ENCODE measurements around the gene PCDHB1.
"Not testable (repeated sequence)": the region's sequence is repeated elsewhere in the genome, so short reads cannot be mapped to it uniquely, and the experiment has no call there.

The PCDHB1 gene

DNA sequence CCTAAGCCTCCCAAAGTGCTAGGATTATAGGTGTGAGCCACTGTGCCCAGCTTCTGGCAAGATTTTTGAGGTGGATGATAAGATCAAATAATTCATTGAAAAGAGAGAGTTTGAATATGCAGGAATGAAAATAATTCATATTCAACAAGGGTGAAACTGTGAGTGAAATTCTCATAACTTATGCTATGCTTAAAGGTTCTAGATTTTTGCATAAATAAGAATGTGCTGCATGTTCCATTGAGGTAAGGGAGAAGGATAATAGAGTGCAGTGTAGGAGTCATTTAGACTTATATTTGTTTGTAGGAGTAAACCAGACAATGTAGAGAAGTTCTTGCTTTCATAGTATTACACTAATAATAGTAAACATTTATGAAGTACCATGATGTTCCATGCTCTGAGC lies 31.1 kb downstream of the PCDHB1 start:
- DNase-seq = no peak

GRCh38 chr5:141084487-141084989 lies 33.4 kb downstream of the PCDHB1 start:
- DNase-seq = no peak

- DNase-seq = no peak
Observed at GRCh38 chr5:141094481-141095262, 43.5 kb downstream of the PCDHB1 start, which contains the start of gene PCDHB2. Gene PCDHB2, plus strand, starts transcription at chr5:141094615. Its CDS starts 176 bp downstream, at chr5:141094791.

DNA sequence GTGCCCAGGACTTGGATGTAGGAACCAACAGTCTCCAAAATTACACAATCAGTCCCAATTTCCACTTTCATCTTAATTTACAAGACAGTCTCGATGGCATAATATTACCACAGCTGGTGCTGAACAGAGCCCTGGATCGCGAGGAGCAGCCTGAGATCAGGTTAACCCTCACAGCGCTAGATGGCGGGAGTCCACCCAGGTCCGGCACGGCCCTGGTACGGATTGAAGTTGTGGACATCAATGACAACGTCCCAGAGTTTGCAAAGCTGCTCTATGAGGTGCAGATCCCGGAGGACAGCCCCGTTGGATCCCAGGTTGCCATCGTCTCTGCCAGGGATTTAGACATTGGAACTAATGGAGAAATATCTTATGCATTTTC lies 44.1 kb downstream of the PCDHB1 start:
- DNase-seq = no peak

DNA sequence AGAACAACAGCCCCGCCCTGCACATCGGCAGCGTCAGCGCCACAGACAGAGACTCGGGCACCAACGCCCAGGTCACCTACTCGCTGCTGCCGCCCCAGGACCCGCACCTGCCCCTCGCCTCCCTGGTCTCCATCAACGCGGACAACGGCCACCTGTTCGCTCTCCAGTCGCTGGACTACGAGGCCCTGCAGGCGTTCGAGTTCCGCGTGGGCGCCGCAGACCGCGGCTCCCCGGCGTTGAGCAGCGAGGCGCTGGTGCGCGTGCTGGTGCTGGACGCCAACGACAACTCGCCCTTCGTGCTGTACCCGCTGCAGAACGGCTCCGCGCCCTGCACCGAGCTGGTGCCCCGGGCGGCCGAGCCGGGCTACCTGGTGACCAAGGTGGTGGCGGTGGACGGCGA lies 45.0 kb downstream of the PCDHB1 start:
- not testable (repeated sequence) for DNase-seq

GRCh38 chr5:141096586-141096985 lies 45.4 kb downstream of the PCDHB1 start:
- not testable (repeated sequence) for DNase-seq

DNA sequence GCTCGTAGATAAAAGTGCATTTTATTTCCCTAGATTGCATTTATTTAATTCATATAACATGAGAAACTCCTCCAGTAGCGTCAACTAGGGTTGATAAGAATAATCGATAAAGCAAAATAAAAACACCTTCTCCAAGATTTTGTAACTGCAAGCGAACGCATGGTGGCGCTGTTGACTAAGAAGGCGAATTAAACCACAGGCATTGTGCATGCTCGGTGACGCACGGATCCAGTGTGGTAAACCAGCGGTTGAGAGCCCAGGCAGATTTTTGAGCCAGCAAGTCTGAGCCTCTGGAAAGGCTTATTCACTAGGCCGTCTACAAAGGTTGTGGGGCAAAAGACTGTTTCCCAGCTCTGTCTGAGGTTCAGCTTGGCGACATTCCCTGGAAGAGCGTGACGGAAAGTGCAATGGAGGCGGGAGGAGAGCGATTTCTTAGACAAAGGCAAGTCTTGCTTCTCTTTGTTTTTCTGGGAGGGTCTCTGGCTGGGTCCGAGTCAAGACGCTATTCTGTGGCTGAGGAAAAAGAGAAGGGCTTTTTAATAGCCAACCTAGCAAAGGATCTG lies 49.1 kb downstream of the PCDHB1 start, which contains the start of gene PCDHB3:
Gene PCDHB3, plus strand, starts transcription at position 231 of the 563 bp plus-strand sequence. Its CDS starts 177 bp downstream, at position 408.
- peak; percentile 63 for DNase-seq

DNA sequence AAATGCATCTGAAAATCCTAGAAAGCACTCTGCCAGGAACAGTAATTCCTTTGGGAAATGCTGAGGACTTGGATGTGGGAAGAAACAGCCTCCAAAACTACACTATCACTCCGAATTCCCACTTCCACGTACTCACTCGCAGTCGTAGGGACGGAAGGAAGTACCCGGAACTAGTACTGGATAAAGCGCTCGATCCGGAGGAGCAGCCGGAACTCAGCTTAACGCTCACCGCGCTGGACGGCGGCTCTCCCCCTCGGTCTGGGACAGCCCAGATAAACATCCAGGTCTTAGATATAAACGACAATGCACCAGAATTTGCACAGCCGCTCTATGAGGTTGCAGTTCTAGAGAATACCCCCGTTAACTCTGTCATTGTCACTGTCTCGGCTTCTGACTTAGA lies 49.9 kb downstream of the PCDHB1 start:
- no peak for DNase-seq

GRCh38 chr5:141102070-141102469 lies 50.9 kb downstream of the PCDHB1 start:
- not testable (repeated sequence) for DNase-seq

GRCh38 chr5:141102471-141102870 lies 51.3 kb downstream of the PCDHB1 start:
- DNase-seq = not testable (repeated sequence)

DNA sequence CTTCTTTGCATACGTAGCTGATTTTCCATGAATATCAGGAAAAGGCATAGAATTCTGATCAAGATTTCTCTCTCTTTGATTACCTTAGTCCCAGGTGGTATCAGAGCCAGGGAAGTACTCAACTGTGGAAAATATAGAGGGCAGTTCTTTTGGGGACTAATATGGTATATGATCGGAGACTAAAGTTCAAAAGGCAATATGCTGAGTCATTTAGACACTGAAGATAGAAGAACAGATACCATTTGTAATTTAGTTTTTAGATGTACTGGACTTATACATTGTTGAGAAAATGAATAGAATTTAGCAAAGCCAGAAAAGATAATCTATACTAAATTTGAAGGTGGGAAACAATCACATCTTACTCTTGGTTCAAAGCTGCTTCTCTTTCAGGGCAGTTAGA lies 54.2 kb downstream of the PCDHB1 start:
- no peak for DNase-seq

Measured in activated CD8-positive, alpha-beta memory T cell treated with anti-CD3 and anti-CD28 coated beads, Interleukin-2, amount 50 U/mL, for 48 hours (primary cell).